ENCODE data around the gene SPINK6.

DNA sequence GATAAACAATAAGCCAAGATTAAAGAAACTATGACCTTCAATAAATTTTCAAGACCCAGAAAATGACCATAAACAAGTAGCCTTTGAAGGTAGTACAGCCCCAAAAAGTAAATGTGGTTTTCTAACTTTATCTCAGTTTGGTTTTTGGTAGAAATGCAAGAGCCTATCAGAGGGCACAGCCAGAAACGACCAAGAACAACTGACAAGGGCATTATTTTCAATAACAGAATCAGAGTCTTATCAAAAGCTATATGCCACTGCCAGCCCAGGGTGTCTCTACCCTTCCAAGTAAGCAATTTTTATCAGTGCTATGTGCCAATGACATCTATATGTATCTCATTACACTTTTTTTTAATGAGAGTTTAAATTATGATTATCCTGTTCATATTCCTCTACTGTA is 11.8 kb upstream of the SPINK6 start:
- TF ChIP-seq, protein P1, sequence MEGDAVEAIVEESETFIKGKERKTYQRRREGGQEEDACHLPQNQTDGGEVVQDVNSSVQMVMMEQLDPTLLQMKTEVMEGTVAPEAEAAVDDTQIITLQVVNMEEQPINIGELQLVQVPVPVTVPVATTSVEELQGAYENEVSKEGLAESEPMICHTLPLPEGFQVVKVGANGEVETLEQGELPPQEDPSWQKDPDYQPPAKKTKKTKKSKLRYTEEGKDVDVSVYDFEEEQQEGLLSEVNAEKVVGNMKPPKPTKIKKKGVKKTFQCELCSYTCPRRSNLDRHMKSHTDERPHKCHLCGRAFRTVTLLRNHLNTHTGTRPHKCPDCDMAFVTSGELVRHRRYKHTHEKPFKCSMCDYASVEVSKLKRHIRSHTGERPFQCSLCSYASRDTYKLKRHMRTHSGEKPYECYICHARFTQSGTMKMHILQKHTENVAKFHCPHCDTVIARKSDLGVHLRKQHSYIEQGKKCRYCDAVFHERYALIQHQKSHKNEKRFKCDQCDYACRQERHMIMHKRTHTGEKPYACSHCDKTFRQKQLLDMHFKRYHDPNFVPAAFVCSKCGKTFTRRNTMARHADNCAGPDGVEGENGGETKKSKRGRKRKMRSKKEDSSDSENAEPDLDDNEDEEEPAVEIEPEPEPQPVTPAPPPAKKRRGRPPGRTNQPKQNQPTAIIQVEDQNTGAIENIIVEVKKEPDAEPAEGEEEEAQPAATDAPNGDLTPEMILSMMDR (conservative IDR thresholded peaks at IDR 0.05 in 1 of 2, IDR thresholded peaks at IDR 0.05 in 1 of 2; ENCODE audit: extremely low read depth in 1 of 2, insufficient read depth in 1 of 2, low read depth in 1 of 2, low read length in 2 of 2): no peak
- TF ChIP-seq EZH2 (IDR thresholded peaks at IDR 0.05; ENCODE audit: borderline replicate concordance, low read length): no peak
